HPDE6-E6E7 (cell line): ENCODE data around the gene MAFG.

Experiments used
- DNase-seq: peaks from one replicate; pipeline ENCODE4 v3.0.0; 2011; ENCODE audit warnings: missing footprints; ENCODE audit errors: extremely low spot score

The MAFG gene

DNA sequence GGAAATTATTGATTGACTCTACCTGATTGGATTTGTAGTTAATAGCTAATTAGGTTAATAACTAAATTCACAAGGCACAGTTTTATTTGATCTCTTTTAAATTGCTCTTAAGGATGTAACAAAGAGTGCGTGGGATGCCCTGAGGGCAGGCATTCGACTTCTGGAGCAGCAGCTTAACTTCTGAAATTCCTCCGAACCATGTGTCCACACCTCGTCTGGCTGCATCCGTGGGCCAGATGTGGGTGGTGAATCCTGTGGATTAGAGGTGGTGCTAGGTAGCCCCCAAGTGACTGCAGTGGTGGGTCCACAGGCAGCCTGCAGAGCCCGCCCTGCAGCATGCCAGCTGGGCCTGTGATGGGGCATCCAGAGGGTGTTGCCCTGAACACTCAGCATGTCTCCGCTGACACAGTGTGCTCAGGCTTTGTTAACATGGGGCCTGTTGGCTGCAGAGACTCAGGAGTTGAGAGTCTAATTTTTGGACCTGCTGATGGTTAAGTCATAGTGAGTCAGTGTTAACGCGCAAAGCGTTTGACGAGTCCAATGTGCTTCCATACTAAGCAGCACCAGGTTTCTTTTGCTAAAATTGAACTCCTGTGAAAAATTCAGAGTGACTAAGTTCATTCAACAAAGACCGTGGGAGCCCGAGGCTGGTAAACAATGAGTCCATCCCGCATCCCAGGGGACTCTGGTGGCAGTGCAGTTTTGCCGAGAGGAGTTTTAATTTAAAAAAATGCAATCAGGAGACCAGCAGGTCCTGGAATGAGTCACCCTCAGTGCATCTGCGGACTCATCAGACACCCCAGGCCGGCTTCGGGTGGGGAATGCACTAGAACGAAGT is 29.3 kb downstream of the MAFG start:
- DNase-seq: peak; percentile 80

DNA sequence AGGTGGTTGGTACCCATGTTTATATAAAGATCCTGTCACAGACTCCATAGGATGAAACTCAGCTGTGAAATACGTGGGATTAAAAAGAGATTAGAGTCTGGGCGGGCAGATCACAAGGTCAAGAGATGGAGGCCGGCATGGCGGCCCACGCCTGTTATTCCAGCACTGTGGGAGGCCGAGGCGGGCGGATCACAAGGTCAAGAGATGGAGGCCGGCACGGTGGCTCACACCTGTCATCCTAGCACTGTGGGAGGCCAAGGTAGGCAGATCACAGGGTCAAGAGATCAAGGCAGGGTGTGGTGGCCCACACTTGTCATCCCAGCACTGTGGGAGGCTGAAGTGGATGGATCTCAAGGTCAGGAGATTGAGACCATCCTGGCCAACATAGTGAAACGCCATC is 32.1 kb downstream of the MAFG start:
- no peak for DNase-seq

GRCh38 chr17:81891303-81891552 is 36.3 kb downstream of the MAFG start:
- no peak for DNase-seq

DNA sequence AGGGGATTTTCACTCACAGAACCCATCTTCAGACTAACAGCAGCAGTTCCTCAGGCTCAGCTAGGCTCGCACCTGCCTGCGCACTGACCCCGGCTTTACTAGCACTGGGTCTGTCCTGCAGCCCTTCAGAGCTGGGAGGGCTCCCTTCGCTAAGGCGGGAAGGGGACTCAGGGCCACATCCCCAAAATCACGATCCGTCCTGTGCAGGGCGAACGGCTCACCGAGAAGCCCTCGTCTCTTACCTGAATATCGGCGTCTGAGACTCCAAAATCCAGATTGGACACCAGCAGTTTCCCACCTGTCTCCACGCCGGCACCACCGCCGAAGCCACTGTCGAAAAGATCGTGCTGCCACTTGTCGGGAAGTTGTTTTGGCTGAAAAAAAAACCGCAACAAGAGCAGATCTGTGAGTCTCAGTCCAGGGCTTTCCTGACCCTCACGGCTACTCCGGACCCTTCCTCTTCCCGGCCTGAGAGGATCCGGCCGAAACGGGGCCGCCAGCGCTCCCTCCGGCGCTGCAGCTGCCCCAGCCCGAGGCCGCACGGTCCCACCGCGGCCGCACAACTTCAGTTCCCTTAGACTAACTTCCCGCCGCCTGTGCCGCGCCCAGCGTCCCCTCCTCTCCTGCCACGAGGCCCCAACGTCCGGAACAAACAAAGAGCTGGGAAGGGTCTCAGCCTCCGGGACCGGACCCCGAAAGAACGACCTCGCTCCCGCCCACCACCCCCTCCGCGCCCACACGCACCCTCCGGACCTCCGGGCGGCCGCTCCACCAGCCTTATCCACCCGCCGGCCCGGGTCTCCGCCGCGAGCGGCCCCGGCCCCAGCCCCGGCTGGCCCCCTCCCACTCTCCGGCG is 36.9 kb downstream of the MAFG start:
- no peak for DNase-seq

DNA sequence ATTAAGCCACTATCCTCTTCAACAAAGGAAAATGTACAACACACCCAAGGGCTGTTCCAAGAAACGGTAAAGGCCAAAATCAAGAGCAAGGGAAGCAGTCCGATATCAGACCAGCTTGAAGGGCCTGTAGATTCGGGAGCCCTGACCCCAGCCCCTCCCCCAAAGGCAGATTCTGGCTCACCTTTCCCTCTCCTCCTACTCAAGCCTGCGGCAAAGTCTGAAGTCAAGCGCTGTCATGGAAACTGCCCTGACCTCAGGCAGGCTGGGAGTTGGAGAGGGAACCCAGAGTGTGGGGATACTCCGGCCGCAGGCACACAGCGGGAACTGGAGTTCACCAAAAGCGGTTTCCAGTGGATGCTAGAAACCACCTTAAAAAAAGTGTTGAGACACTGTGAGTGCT is 37.9 kb downstream of the MAFG start:
- DNase-seq: no peak

DNA sequence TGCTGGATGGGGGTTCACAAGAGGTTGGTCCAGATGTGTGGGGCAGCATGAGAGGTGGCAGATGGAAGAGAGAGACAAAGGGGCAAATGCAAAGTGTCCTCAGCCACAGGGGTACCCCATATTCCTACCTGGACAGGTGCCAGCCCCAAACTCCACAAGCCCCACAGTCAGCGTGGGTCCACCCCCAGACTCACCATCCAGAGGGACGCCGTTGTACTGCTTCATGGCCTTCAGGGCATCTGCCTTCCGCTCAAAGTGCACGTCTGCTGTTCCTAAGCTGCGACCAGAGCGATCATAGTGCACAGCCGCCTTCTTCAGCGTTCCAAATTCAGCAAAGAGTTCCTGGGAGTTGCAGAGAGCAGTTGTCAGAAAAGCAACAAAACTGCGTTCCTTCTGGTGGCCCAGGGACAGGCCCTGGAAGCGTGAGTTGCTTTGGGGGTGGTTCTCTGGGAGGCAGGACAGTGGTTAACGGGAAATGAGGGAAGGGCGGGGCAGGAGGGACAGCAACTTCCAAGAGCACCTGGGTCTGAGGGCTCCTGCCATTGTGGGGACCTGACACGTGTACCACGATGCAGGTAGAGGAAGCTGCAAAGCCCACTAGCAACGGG is 38.4 kb downstream of the MAFG start:
- DNase-seq: no peak

- no peak for DNase-seq
Observed at GRCh38 chr17:81888105-81888987, 39.2 kb downstream of the MAFG start.

GRCh38 chr17:81885869-81886548 is 41.5 kb downstream of the MAFG start:
- no peak for DNase-seq

GRCh38 chr17:81885454-81885853 is 42.1 kb downstream of the MAFG start:
- DNase-seq: no peak

DNA sequence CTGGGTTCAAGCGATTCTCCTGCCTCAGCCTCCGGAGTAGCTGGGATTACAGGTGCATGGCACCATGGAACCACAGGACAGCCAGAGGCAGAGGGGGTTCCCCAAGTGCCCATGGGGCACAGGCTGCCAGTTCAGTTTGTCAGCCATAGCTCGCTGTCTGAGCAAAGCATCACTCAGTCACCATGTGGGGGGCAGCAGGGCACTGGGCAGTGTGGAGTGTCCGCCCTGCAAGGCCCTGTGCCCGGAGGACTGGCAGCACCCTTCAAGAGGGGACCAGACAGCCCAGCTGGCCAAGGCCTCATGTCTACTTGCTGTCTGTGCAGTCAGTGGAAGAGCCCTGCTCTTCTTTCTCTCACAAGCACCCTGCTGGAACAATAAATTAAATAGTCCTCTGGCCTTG is 42.6 kb downstream of the MAFG start:
- no peak for DNase-seq

- no peak for DNase-seq
Observed at GRCh38 chr17:81884520-81884919, 43.0 kb downstream of the MAFG start.

GRCh38 chr17:81879121-81879520 is 48.4 kb downstream of the MAFG start:
- DNase-seq: no peak

- DNase-seq: no peak
Observed at GRCh38 chr17:81878294-81878693, 49.2 kb downstream of the MAFG start.

DNA sequence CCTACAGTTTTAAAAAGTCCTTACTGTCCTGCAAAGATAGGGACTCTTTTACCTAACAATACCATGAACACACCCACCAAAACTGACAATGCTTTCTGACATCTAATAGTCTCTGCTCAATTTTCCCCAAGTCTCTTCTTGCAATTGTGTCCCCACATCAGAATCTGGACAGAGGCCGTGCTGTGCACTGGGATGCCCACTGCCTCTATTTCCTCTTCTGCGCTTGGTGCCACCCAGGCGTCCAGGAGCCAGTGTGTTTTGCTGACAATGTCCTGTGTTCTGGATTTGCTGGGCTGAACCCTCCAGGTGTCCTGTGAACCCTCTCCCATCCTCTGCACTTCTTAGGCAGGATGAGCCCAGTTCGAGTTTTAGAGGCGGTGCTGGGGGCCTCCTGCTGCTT is 50.0 kb downstream of the MAFG start:
- no peak for DNase-seq

GRCh38 chr17:81871387-81872230 is 55.9 kb downstream of the MAFG start:
- DNase-seq: peak; percentile 95

DNA sequence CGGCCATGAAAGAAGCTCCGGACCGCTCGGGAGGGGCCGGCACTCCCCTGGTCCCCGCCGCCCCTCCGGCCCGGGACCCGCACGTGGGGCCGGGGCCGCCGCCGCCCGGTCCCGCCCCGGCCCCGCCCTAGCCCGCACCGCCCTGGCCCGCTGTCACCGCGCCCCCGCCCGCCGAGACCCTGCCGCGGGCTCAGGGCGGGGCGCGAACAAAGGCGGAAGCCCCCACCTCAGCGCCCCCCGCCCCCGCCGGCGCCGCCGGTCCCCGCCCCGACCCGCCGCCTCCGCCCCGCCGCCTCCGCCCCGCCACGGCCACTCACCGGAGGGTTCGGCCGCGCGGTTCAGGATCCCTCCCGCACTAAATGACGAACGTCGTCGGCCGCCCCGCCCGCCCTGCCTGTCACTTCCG is 56.6 kb downstream of the MAFG start, which contains the start of gene ARHGDIA:
TSS of gene ARHGDIA (minus strand) at position 357 of the 406 bp plus-strand sequence. CDS start 1,407 bp downstream, outside the sequence.
- no peak for DNase-seq

- no peak for DNase-seq
Observed at GRCh38 chr17:81870131-81870980, 57.2 kb downstream of the MAFG start.

GRCh38 chr17:81869221-81870130 is 58.1 kb downstream of the MAFG start:
- no peak for DNase-seq
